Right renal pelvis (tissue), 4 donors: ENCODE results near the gene MC5R. TPM values are rescaled to one million over a fixed set of nuclear protein-coding genes. Genes with fewer than 3 reads are reported as not detected.
"Not testable (repeated sequence)": the region's sequence is repeated elsewhere in the genome, so short reads cannot be mapped to it uniquely, and the experiment has no call there.

Experiments used
- DNase-seq, 4 donors: peaks; one replicate each; pipeline ENCODE4 v3.0.0-alpha.2; 2013; ENCODE audit warnings: low read depth in 4 of 4, low spot score in 3 of 4, missing footprints in 1 of 4
- polyA plus RNA-seq, 4 donors: library from polyadenylated mRNA; unstranded; fragments of 120-200 nt; gene quantifications; one replicate each; pipeline ENCODE4 v1.2.1, GENCODE V29; 2013; ENCODE audit not compliant: insufficient read length in 4 of 4

The MC5R gene
- polyA plus RNA-seq, 4 donors: 0.16 to 0.24 (median 0.18) TPM

DNA sequence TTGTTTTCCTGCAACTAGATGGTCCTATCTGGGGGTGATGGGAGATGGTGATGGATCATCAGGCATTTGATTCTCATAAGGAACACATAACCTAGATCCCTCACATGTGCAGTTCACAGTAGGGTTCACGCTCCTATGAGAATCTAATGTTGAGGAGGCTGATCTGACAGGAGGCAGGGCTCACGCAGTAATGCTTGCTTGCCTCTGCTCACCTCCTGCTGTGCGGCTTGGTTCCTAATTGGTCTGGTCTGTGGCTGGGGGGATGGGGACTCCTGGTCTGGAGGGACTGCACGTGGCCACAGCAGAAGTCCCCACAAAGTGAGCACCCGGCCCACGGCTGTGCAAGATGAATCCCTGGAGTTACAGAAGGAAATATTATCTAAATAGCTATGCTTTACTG, 11.3 kb downstream of the MC5R start:
- no peak for DNase-seq

DNA sequence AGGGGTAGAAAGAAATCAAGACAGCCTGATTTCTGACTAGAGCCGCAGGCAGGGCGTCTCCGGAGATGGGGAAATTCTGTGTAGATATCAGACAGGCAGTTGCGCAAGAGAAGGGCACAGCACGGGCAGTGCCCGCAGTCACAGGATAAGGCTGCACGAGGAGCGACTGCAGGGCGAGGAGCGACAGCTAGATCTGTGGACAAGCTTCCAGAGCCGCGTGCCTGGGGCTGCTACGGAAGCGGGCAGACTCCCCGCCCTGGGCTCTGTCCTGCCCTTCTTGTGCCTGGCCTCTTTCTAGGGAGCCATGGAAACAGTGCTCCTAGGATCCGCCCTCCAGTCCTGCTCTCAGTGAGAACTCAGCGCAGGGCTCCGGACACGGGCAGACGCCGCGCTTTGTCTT, 12.6 kb downstream of the MC5R start:
- no peak for DNase-seq

DNA sequence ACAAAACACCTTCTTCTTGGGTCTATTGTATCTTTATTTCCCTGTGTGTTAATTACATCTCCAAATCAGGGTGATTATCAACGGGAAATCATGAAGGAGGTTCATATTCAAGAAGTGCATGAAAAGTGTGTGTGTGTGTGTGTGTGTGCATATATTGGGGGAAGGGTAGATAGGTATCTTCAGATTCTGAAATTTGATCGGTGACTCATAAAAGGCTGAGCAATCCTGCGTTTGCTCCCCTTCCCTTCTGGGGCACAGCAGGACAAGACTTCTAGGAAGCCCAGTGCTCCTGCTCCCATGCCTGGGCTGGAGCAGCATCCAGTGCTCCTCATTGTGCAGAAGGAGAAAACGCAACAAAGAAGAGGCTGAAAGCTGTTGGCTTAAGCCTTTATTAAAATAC, 25.8 kb downstream of the MC5R start:
- no peak for DNase-seq

DNA sequence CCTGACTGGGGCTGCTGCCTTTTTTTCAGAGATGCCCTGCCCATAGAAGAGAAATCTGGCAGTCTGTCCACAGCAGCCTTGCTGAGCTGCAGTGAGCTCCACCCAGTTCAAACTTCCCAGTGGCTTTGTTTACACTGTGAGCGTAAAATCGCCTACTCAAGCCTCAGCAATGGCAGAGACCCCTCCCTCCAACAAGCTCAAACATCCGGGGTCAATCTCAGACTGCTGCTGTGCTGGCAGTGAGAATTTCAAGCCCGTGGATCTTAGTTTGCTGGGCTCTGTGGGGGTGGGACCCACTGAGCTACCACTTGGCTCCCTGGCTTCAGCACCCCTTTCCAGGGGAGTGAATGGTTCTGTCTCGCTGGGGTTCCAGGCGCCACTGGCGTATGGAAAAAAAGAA, 38.9 kb downstream of the MC5R start:
- not testable (repeated sequence) for DNase-seq

DNA sequence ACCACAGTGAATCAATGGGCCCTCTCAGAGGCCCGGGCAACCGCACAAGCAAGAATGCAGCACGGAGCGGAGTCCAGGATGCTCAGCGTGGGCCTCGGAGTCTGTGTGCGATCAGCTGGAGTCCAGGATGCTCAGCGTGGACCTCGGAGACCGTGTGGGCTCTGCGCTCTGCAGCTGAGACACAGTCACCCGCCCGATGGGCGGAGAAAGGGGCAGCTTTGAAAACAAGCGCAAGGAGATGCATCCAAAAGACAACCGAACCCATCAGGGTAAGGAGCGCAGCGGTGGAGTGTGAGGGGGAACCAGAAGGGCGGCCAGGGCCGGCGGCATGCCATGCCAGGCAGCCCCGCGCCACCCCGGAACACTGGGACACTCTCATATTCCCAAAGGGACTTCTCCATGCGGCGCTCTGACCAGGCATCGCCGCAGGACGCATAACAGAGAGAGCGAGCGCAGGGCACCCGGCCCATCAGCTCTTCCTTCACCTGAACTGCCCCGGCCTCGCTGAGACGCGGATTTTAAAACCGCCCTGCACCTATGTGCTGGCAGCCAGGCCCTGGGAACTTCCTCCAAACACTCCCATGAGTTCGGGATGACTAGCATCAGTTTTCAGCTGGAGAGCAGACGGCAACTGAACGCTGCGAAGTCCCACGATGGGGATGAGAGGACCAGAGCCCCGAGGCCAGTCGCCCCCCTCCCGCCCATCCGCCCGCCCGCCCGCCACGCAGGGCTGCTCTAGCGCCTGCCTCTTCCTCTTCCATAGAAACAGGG, 44.7 kb downstream of the MC5R start:
- DNase-seq: no peak

DNA sequence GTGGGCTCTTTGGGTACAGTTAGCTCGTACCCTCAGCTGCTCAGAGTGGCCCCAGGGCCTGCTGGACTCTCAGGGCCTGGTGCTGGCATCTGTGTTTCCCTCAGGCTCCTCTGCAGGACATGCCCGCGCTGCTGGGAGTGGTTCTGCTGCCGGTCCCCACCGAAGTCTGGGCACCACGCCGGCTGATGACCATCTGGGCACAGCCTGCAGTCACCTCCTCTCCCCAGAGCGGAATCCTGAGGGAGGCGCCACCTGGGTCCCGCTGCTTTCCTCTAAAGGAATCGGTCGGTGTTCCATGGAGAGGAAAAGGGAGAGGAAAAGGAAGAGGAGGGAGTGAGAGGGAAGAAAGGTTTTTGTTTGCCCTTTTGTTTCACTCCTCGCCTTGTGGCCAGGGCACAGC, 47.8 kb downstream of the MC5R start:
- no peak for DNase-seq

DNA sequence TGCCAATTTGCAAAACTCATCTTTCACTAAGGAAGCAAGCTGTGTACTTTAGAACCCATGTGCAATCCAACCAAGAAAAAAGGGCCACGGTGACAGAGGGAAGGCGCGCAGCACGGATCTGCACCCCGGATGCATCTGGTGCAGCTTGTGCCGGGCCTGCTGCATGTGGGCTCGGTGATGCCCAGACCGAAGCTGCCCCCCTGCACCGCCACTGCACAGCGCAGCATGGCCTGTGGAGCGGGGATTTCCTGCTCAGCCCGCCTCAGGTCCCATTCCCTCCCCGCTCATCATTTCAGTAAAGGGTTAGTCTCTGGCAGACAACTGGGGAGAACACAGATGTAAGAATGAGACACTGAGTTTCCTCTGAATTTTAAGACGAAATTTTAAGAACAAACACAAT, 48.4 kb downstream of the MC5R start:
- no peak for DNase-seq

DNA sequence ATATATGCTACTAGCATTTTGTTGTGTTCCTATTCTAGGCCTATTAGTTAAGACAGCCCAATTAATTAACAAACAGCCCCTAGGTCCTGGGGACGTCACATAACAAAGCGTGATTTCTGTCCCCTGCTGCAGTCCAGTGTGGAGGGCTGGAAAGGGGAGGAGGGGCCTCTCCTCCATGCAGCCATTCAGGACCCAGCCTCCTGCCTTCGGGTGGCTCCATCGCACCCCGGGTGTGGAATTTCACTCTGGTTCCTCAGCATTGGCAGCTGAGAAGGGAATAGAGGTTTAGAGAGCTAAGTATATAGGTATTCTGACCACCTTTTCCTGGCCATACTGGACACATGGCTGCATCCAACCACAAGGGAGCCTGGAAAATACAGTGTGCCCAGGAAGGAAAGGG, 49.0 kb downstream of the MC5R start:
- no peak for DNase-seq

DNA sequence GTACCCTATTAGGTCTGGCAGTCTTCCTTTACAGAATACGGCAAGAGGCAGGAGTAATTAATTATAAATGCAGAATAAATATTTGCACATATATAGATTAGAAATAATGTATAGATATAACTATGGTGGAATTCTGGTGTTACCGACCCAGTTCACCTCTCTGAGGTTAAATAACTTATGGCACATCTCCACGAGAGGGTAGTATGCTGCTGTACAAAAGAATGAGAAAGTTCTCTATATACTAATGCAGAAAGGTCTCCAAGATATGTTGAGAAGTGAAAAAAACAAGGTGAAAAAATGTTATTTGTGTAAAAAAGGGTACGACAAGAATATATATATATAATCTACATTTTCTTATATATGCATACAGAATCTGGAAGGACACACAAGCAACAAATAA, 50.6 kb downstream of the MC5R start:
- DNase-seq: no peak

Other genes starting within 250 kb of the MC5R start
- gene FAM210A, start 97.6 kb upstream of the MC5R start, polyA plus RNA-seq: 10 to 100 TPM; 20.5 to 23.5 (median 22.3) TPM
- 10 to 100 TPM; 50.4 to 60.0 (median 54.8) TPM for gene RNMT, start 97.5 kb upstream of the MC5R start, polyA plus RNA-seq
- gene MC2R, start 91.4 kb downstream of the MC5R start, polyA plus RNA-seq: not detected